Brain microvascular endothelial cell (primary cell): ENCODE results near the gene ZNF526.

ENCODE experiments used
- DNase-seq: peaks from one replicate; pipeline ENCODE4 v3.0.0-alpha.2; 2020
- H3K27ac ChIP-seq: fragments of 250-450 bp; sonication (Bioruptor Pico); 2 replicates; pipeline ENCODE4 v1.5.1; 2020; ENCODE audit warnings: mild to moderate bottlenecking, moderate library complexity
- H3K27me3 ChIP-seq: fragments of 250-450 bp; sonication (Bioruptor Pico); replicated peaks from 2 replicates; pipeline ENCODE4 v1.5.1; 2020; ENCODE audit warnings: mild to moderate bottlenecking
- H3K36me3 ChIP-seq: fragments of 250-450 bp; sonication (Bioruptor Pico); replicated peaks from 2 replicates; pipeline ENCODE4 v1.5.1; 2020; ENCODE audit warnings: mild to moderate bottlenecking
- H3K4me3 ChIP-seq: 2 replicates; pipeline ENCODE4 v1.5.1; 2011; ENCODE audit warnings: low read depth, mild to moderate bottlenecking, control low read depth, low read length, moderate library complexity
- in situ Hi-C: cut with HindIII; loops from 2 replicates; pipeline ENCODE4 v1.10.0; 2017; ENCODE audit warnings: low sequenced_read_pairs, low pct_ligation_motif_present
- TF ChIP-seq, protein P1 (sequence below): IDR thresholded peaks from 2 replicates; pipeline ENCODE4 v1.5.1; 2011; ENCODE audit warnings: low read depth, mild to moderate bottlenecking, moderate library complexity, low read length, control low read depth, inconsistent platforms; ENCODE audit errors: missing control alignments

Gene ZNF526

DNA sequence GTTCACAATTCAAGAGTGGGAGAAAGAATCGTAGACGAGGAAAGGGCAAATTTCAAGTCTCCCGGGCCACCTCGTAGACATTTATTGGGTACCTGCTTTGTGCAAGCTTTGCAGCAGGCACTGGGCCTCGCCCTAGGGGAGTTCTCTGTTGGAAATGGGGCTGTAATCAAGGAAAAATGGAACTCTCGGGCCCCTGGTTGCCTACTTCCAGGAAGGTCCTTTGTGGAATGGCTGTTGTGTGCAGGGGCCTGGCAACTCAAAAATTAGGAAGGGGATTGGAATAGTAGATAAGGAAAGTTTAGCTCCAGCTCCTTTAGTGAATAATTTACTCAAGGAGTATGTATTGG lies 612 bp downstream of the ZNF526 start:
- H3K27me3 ChIP-seq: no peaks in the 10 kb centered on the region
- H3K27ac ChIP-seq: peak overlapping the region; percentile 74
- peaks cover 18% of the 10 kb centered on the region for H3K36me3 ChIP-seq
- H3K4me3 ChIP-seq: peak overlapping the region; percentile 97
- TF ChIP-seq, protein P1, sequence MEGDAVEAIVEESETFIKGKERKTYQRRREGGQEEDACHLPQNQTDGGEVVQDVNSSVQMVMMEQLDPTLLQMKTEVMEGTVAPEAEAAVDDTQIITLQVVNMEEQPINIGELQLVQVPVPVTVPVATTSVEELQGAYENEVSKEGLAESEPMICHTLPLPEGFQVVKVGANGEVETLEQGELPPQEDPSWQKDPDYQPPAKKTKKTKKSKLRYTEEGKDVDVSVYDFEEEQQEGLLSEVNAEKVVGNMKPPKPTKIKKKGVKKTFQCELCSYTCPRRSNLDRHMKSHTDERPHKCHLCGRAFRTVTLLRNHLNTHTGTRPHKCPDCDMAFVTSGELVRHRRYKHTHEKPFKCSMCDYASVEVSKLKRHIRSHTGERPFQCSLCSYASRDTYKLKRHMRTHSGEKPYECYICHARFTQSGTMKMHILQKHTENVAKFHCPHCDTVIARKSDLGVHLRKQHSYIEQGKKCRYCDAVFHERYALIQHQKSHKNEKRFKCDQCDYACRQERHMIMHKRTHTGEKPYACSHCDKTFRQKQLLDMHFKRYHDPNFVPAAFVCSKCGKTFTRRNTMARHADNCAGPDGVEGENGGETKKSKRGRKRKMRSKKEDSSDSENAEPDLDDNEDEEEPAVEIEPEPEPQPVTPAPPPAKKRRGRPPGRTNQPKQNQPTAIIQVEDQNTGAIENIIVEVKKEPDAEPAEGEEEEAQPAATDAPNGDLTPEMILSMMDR: no peak
- DNase-seq: no peak
- in situ Hi-C loops: no loop called here

DNA sequence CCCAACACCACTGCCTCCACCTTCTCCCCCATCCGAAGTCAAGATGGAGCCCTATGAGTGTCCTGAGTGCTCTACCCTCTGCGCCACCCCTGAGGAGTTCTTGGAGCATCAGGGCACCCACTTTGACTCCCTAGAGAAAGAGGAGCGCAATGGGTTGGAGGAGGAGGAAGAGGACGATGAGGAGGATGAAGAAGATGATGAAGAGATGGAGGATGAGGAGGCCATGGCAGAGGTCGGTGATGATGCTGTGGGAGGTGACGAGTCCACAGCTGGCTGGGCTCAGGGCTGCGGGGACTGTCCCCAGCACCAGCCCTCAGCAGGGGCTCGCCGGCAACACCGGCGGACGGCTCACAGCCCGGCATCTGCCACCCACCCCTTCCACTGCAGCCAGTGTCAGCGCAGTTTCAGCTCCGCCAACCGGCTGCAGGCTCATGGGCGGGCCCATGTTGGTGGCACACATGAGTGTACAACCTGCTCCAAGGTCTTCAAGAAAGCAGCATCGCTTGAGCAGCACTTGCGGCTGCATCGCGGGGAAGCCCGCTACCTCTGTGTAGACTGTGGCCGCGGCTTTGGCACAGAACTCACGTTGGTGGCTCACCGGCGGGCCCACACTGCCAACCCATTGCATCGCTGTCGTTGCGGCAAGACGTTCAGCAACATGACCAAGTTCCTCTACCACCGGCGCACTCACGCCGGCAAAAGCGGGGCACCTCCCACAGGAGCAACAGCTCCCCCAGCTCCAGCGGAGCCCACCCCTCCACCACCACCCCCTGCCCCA lies 5.0 kb downstream of the ZNF526 start:
- Histone ChIP-seq H3K36me3 (peaks cover 57% of the 10 kb centered on the region), H3K27ac (no peak overlapping the region)

DNA sequence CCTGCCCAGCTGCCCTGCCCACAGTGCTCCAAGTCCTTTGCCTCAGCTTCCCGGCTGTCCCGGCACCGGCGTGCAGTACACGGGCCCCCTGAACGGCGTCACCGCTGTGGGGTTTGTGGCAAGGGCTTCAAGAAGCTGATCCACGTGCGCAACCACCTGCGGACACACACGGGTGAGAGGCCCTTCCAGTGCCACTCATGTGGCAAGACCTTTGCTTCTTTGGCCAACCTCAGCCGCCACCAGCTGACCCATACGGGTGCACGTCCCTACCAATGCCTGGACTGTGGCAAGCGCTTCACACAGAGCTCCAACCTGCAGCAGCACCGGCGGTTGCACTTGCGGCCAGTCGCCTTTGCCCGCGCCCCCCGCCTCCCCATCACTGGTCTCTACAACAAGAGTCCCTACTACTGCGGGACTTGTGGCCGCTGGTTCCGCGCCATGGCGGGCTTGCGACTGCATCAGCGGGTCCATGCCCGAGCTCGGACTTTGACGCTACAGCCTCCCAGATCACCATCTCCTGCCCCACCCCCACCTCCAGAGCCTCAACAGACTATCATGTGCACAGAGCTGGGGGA lies 5.7 kb downstream of the ZNF526 start:
- in situ Hi-C loops: no loop called here
- no peak for DNase-seq
- TF ChIP-seq, protein P1: no peak
- Histone ChIP-seq H3K27me3 (no peaks in the 10 kb centered on the region), H3K36me3 (peaks cover 61% of the 10 kb centered on the region), H3K4me3 (no peak overlapping the region), H3K27ac (no peak overlapping the region)

More for the DNA sequence above, 5.0 kb downstream of the ZNF526 start:
- in situ Hi-C loops: no loop called here
- DNase-seq: no peak
- TF ChIP-seq, protein P1: no peak
- H3K4me3 ChIP-seq: no peak overlapping the region
- no peaks in the 10 kb centered on the region for H3K27me3 ChIP-seq

DNA sequence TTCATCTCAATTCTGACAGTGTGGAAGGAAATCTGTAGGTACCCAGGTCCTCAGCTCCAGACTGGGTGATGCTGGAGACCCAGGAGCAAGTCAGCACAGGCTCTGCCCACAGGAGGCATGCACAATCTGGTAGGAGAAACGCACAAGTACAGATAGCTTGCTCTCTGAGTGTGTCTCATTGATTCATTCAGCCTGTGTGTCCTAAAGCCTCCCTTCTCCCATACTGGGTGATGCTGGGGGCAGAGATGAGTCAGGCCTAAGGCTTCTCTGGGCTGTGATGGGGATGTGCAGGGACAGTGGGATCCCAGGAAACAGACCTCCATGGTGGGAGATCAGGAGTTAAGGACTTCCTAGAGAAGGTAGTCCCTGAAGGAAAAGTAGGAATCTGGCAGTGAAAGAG lies 6.8 kb downstream of the ZNF526 start:
- H3K36me3 ChIP-seq: peaks cover 71% of the 10 kb centered on the region
- DNase-seq: peak; percentile 45
- TF ChIP-seq, protein P1: no peak
- H3K27me3 ChIP-seq: no peaks in the 10 kb centered on the region
- no peak overlapping the region for H3K4me3 ChIP-seq
- in situ Hi-C loops: no loop called here
- H3K27ac ChIP-seq: no peak overlapping the region

DNA sequence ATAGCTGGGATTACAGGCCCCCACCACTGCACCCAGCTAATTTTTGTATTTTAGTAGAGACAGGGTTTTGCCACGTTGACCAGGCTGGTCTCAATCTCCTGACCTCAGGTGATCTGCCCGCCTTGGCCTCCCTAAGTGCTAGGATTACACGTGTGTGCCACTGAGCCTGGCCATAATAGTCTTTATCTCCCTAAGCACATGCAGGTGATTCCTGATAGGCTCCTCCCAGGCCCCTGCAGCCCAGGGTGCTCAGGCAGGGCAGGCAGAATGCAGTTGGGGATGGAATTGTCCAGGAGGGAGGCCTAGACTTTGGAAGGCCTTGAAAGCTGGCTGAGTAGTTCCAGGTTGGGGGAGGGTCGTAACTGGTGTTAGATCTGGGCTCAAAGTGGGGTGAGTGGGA lies 8.5 kb downstream of the ZNF526 start:
- Histone ChIP-seq H3K4me3 (no peak overlapping the region), H3K27me3 (no peaks in the 10 kb centered on the region), H3K27ac (no peak overlapping the region), H3K36me3 (peaks cover 82% of the 10 kb centered on the region)
- in situ Hi-C loops: no loop called here
- TF ChIP-seq, protein P1: no peak
- DNase-seq: no peak

DNA sequence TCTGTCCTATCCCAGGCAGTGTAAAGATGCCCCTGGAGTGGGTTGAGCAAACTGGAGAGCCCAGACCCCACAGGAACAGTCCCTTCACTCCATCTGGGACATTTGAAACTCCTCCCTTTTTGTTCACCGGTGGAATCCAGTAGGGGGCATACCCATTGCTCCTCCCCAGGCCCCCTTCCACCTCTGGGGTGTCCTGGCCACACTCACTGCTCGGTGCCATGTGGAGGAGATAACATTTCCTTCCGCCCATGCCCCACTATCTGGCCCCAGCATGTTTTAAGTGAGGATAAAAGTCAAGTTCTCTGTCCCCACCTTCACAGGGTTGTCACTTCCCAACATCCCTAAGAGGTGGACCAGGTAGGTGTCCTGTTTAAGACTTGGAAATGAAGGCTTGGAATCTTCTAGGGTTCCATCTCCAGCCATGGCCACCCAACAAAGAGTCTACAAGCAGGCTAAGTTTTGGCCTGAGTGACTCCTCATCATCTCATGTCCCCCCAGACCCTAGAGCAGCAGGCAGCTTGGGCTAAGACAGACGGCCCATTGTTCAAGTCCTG lies 9.3 kb downstream of the ZNF526 start:
- H3K4me3 ChIP-seq: no peak overlapping the region
- H3K27ac ChIP-seq: peak overlapping the region; percentile 18
- in situ Hi-C loops: no loop called here
- no peak for DNase-seq
- H3K27me3 ChIP-seq: no peaks in the 10 kb centered on the region
- peaks cover 87% of the 10 kb centered on the region for H3K36me3 ChIP-seq
- TF ChIP-seq, protein P1: peak; percentile 29
